ENCODE results near the gene DNAH12.

DNA sequence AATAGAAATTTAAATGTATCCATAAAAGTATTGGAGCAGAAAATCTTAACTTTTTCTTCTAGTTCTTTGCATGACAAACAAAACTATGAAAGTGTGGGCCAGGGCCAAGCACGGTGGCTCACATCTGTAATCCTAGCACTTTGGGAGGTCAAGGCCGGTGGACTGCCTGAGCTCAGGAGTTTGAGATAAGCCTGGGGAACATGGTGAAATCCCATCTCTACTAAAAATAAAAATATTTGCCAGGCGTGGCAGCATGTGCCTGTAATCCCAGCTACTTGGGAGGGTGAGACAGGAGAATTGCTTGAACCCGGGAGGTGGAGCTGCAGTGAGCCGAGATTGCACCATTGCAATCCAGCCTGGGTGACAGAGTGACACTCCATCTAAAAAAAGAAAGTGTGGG lies 158.6 kb downstream of the DNAH12 start:
- TF ChIP-seq EZH2 (IDR thresholded peaks at IDR 0.05; ENCODE audit: borderline replicate concordance, control insufficient read depth, low read depth, low read length) (no peak), POLR2A (IDR thresholded peaks at IDR 0.05; ENCODE audit: low read depth, low read length) (no peak)
- TF ChIP-seq, protein P1, sequence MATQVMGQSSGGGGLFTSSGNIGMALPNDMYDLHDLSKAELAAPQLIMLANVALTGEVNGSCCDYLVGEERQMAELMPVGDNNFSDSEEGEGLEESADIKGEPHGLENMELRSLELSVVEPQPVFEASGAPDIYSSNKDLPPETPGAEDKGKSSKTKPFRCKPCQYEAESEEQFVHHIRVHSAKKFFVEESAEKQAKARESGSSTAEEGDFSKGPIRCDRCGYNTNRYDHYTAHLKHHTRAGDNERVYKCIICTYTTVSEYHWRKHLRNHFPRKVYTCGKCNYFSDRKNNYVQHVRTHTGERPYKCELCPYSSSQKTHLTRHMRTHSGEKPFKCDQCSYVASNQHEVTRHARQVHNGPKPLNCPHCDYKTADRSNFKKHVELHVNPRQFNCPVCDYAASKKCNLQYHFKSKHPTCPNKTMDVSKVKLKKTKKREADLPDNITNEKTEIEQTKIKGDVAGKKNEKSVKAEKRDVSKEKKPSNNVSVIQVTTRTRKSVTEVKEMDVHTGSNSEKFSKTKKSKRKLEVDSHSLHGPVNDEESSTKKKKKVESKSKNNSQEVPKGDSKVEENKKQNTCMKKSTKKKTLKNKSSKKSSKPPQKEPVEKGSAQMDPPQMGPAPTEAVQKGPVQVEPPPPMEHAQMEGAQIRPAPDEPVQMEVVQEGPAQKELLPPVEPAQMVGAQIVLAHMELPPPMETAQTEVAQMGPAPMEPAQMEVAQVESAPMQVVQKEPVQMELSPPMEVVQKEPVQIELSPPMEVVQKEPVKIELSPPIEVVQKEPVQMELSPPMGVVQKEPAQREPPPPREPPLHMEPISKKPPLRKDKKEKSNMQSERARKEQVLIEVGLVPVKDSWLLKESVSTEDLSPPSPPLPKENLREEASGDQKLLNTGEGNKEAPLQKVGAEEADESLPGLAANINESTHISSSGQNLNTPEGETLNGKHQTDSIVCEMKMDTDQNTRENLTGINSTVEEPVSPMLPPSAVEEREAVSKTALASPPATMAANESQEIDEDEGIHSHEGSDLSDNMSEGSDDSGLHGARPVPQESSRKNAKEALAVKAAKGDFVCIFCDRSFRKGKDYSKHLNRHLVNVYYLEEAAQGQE (IDR thresholded peaks at IDR 0.05; ENCODE audit: low read depth, low read length): no peak
